Stimulated activated CD4-positive, alpha-beta T cell treated with anti-CD3 and anti-CD28 coated beads, Interleukin-1b, Interleukin-23, amount 100 ng/mL, for 1 hour (primary cell): ENCODE results near the gene TAS2R31.

Experiments
- DNase-seq, 2 donors: peaks; one replicate each; pipeline ENCODE4 v3.0.0-alpha.2; 2020; ENCODE audit warnings: low read depth in 2 of 2

The TAS2R31 gene

GRCh38 chr12:10998204-10998603 is 33.0 kb downstream of the TAS2R31 start, which contains the start of gene TAS2R20:
Gene TAS2R20 (minus strand): TSS chr12:10998304. CDS start chr12:10997875, 429 bp downstream.
- DNase-seq, result no peak

- no peak for DNase-seq
These were observed 36.9 kb downstream of the TAS2R31 start for GRCh38 chr12:10994307-10994706.

GRCh38 chr12:10989107-10989506 is 42.1 kb downstream of the TAS2R31 start:
- no peak for DNase-seq

- no peak for DNase-seq
These were observed 44.4 kb downstream of the TAS2R31 start, which contains the start of gene TAS2R50 for GRCh38 chr12:10986812-10987211. Gene TAS2R50 (minus strand): TSS chr12:10986912. CDS start chr12:10986860, 52 bp downstream.

GRCh38 chr12:10982244-10982643 is 49.0 kb downstream of the TAS2R31 start:
- no peak for DNase-seq
